Keratinocyte (primary cell): ENCODE data around the gene CLCN4.

ENCODE experiments used
- CTCF ChIP-seq, 3 experiments: IDR thresholded peaks in 1 of 3; conservative IDR thresholded peaks in 1 of 3; optimal IDR thresholded peaks in 1 of 3; 2 replicates in 2 of 3; 3 replicates in 1 of 3; pipeline versions ENCODE3 to v1.5.1; 2011; ENCODE audit warnings: low read length in 3 of 3, mild to moderate bottlenecking in 3 of 3, moderate library complexity in 2 of 3, control low read depth in 1 of 3, inconsistent platforms in 1 of 3; ENCODE audit not compliant: insufficient read depth in 2 of 3; ENCODE audit errors: extremely low read depth in 1 of 3
- EZH2 ChIP-seq: IDR thresholded peaks from one replicate; pipeline ENCODE4 v1.6.1; 2012; ENCODE audit warnings: inconsistent platforms, mild to moderate bottlenecking, low read length, moderate library complexity

DNA sequence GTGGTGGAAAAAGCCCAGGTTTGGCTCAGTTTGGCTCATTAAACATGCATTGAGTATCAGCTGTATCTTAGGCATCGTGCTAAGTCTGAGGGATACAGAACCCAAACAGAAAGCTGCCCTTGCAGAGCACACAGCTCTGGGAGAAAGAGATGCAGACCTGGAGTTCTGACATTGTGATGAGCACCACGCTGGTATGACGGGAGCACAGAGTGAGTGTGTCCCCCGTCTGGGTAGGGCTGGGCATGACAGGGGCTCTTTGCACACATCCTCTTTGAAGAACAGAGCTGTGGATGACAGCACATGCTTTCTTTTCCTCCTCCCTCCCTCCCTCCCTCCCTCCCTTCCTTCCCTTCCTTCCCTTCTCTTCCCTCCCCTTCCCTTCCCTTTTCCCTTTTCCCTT, 52.2 kb downstream of the CLCN4 start:
- TF ChIP-seq CTCF (optimal IDR thresholded peaks at IDR 0.05 in 1 of 3, IDR thresholded peaks at IDR 0.05 in 1 of 3, conservative IDR thresholded peaks at IDR 0.05 in 1 of 3; ENCODE audit: extremely low read depth in 1 of 3, insufficient read depth in 2 of 3, low read length in 3 of 3) (no peak), EZH2 (no peak)
